Pancreas (tissue), 10 donors: ENCODE measurements around the gene ANXA1. TPM values are rescaled to one million over a fixed set of nuclear protein-coding genes. Genes with fewer than 3 reads are reported as not detected.
A peak's percentile ranks its signal among the peaks of the same experiment; 100 is the strongest.

Source experiments
- ATAC-seq, 4 donors: fragments of 200-7000 bp; cut with Tn5 transposase; one replicate each; pipeline versions ENCODE4 v1.8.0 to v1.9.1; 2020; ENCODE audit warnings: mild to moderate bottlenecking in 4 of 4, moderate library complexity in 4 of 4
- DNase-seq, 6 donors: peaks; one replicate each; pipeline ENCODE4 v3.0.0-alpha.2; 2020
- FAIRE-seq: peaks from 2 replicates; lab custom pipeline; 2012; peaks lifted over from hg19 to GRCh38; lab: Jason Lieb, UNC
- H3K27ac ChIP-seq, 4 donors: fragments of 200-600 bp; sonication (generic); 1 replicate in 3 of 4; 2 replicates in 1 of 4; pipeline versions ENCODE4 v1.5.0 to v1.8.0; 2020
- H3K27me3 ChIP-seq, 4 donors: fragments of 200-600 bp; one replicate each; pipeline ENCODE4 v1.8.0; 2021
- H3K36me3 ChIP-seq, 3 donors: fragments of 200-600 bp; sonication (generic) in 1 of 3; one replicate each; pipeline versions ENCODE4 v1.5.0 to v1.8.0; 2020 to 2021
- H3K4me1 ChIP-seq, 3 donors: fragments of 200-600 bp; one replicate each; pipeline ENCODE4 v1.8.0; 2021
- H3K4me3 ChIP-seq, 4 donors: fragments of 200-600 bp; sonication (generic) in 2 of 4; one replicate each; pipeline versions ENCODE4 v1.5.0 to v1.8.0; 2020 to 2021
- H3K9me3 ChIP-seq, 4 donors: fragments of 200-600 bp; one replicate each; pipeline ENCODE4 v1.8.0; 2021
- WGBS, 2 donors: extraction: QIAGEN DNeasy Blood & Tissue Kit; methylation state at CpG; one replicate each; pipeline ENCODE4 v1.1.7; 2013; 5-methylcytosine and 5-hydroxymethylcytosine counted together
- intact Hi-C, 3 donors: fragments of 100-400 bp; cut with DNase I; formaldehyde crosslinking; loops; one replicate each; pipeline versions ENCODE4 v1.11.1 to v1.14.2; 2022
- polyA plus RNA-seq, 2 donors: library from polyadenylated mRNA; stranded (reverse); fragments of 200-250 nt; gene quantifications; one replicate each; pipeline ENCODE4 v1.2.3, GENCODE V29; 2013
- total RNA-seq, 6 donors: library from RNA; stranded (reverse); fragmentation: NEBNext Ultra II Directional in 4 of 6; extraction: Animal tissue kit (Norgen Biotek cat#: 25700) in 4 of 6; gene quantifications; one replicate each; pipeline versions ENCODE4 v1.2.1 to v1.2.4, GENCODE V29; 2021 to 2023
- TF ChIP-seq, protein P1 (sequence below), 4 donors: fragments of 200-600 bp; sonication (generic) in 3 of 4; IDR thresholded peaks; one replicate each; pipeline versions ENCODE4 v1.5.0 to v1.8.0; 2021; ENCODE audit warnings: antibody characterized with exemption in 4 of 4
- donor health status: healthy with polysubstance abuse.
- donor health status: DM: no; HTN: no; CAD: no; lungs with moderate emphysema.
- donor health status: DM: no; HTN: no; CAD: no.
- donor health status: control.
- donor health status: control.
- donor health status: Bipolar disorder and iron deficiency.
- donor health status: DM: yes; HTN: yes; CAD: no.
- donor health status: DM: no; HTN: no; CAD: no.
- donor health status: DM: no; HTN: no; CAD: no.
- donor health status: DM: yes; HTN: yes; CAD: no.

Gene ANXA1
- total and polyA plus RNA-seq, 8 donors = 4.6 to 36.6 (median 27.6) TPM

- H3K27ac ChIP-seq = no peak overlapping the region
Measured at GRCh38 chr9:73155377-73155776, 3.7 kb downstream of the ANXA1 start.

DNA sequence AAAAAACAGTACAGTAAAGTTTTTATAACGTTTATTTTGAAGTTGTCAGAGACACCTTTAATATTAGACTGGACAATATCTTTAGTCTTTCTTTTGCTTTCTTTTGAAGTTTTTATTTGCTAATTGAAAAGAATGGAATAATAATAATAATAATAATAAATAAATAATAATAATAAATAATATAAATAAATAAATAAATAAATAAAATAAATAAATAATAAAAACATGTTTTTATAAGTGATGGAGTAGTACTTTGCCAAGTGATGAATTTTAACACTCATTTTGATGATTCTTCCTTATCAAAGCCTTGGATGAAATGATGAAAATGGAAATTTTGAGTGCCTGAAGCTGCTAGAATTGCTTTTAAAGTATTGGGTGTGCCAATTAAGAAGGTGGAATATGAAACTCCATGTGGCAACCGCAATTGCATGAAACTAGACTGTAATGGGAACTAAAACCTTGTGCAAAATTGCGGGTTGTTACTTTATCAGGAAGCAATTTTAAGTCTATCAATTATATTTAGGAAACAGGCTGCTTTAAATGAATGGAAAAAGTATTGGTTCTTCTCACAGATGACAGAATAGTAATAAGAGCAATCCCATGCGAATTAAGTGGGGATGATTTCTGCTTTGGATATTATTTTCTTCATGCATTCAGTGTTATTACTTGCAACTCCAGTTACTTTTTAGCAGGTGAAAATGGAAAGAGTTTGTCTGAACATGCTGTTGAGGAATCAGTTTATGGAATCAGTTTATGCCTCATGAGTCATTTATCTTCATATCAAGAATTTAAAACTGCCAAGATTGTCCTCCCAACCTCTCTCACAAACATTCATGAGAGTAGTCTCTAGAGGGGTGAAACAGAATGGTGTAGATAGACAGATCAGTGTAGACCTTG is 4.6 kb downstream of the ANXA1 start:
- FAIRE-seq (peak; percentile 81), ATAC-seq (no peak), DNase-seq (no peak)
- TF ChIP-seq, protein P1, sequence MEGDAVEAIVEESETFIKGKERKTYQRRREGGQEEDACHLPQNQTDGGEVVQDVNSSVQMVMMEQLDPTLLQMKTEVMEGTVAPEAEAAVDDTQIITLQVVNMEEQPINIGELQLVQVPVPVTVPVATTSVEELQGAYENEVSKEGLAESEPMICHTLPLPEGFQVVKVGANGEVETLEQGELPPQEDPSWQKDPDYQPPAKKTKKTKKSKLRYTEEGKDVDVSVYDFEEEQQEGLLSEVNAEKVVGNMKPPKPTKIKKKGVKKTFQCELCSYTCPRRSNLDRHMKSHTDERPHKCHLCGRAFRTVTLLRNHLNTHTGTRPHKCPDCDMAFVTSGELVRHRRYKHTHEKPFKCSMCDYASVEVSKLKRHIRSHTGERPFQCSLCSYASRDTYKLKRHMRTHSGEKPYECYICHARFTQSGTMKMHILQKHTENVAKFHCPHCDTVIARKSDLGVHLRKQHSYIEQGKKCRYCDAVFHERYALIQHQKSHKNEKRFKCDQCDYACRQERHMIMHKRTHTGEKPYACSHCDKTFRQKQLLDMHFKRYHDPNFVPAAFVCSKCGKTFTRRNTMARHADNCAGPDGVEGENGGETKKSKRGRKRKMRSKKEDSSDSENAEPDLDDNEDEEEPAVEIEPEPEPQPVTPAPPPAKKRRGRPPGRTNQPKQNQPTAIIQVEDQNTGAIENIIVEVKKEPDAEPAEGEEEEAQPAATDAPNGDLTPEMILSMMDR (IDR thresholded peaks at IDR 0.05) = no peak
- Histone ChIP-seq H3K9me3 (no peaks in the 10 kb centered on the region), H3K27ac (no peak overlapping the region), H3K4me3 (no peak overlapping the region), H3K36me3 (no peaks in the 10 kb centered on the region), H3K27me3 (no peaks in the 10 kb centered on the region), H3K4me1 (no peaks in the 10 kb centered on the region)
- intact Hi-C loops = no loop called here
- 70 to 84% methylated on average over 4 of the region's 4 CpGs for WGBS, 2 donors

More at GRCh38 chr9:73155377-73155776, 3.7 kb downstream of the ANXA1 start:
- Histone ChIP-seq H3K9me3 (no peaks in the 10 kb centered on the region), H3K27me3 (no peaks in the 10 kb centered on the region), H3K4me3 (no peak overlapping the region), H3K36me3 (no peaks in the 10 kb centered on the region), H3K4me1 (no peaks in the 10 kb centered on the region)
- FAIRE-seq (no peak), ATAC-seq (no peak), DNase-seq (no peak)
- 50 to 54% methylated on average over 3 of the region's 3 CpGs for WGBS, 2 donors
- intact Hi-C loops = no loop called here
- TF ChIP-seq, protein P1 (IDR thresholded peaks at IDR 0.05) = no peak

- no peak for FAIRE-seq
- no peak for ATAC-seq
- Histone ChIP-seq H3K4me3 (no peak overlapping the region), H3K4me1 (no peaks in the 10 kb centered on the region), H3K27me3 (no peaks in the 10 kb centered on the region), H3K36me3 (no peaks in the 10 kb centered on the region), H3K9me3 (no peaks in the 10 kb centered on the region), H3K27ac (no peak overlapping the region)
- TF ChIP-seq, protein P1 (IDR thresholded peaks at IDR 0.05) = no peak
- DNase-seq = no peak
- intact Hi-C loops = no loop called here
Measured at GRCh38 chr9:73156865-73157187, 5.2 kb downstream of the ANXA1 start.

- no peaks in the 10 kb centered on the region for H3K36me3 ChIP-seq
- WGBS, 2 donors = 82 to 94% methylated on average over 2 of the region's 2 CpGs
- ATAC-seq (no peak), DNase-seq (no peak), FAIRE-seq (no peak)
- H3K27me3 ChIP-seq = no peaks in the 10 kb centered on the region
- intact Hi-C loops = no loop called here
- TF ChIP-seq, protein P1 (IDR thresholded peaks at IDR 0.05) = no peak
- H3K27ac ChIP-seq = no peak overlapping the region
- no peaks in the 10 kb centered on the region for H3K4me1 ChIP-seq
- H3K4me3 ChIP-seq = no peak overlapping the region
- H3K9me3 ChIP-seq = no peaks in the 10 kb centered on the region
Measured at GRCh38 chr9:73157811-73158210, 6.1 kb downstream of the ANXA1 start.

DNA sequence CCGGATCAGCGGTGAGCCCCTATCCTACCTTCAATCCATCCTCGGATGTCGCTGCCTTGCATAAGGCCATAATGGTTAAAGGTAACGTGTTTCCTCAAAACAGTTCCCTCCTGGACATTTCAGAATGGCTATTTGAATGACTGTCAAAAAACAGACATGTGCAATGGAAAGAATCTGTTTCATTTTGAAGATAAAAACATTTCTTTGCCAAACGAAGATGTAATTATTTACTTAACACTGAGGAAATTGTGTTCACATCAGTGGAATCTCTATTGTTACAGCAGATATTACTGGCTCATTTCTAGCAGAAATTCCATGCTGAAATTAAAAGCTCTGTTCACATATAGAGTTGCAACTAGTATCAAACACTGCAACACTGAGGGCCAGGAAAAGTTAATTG is 7.1 kb downstream of the ANXA1 start:
- FAIRE-seq = no peak
- no peak for DNase-seq
- H3K36me3 ChIP-seq = no peaks in the 10 kb centered on the region

More for the DNA sequence above, 7.1 kb downstream of the ANXA1 start:
- Histone ChIP-seq H3K27me3 (no peaks in the 10 kb centered on the region), H3K9me3 (no peaks in the 10 kb centered on the region), H3K27ac (no peak overlapping the region), H3K4me3 (no peak overlapping the region), H3K4me1 (no peaks in the 10 kb centered on the region)
- TF ChIP-seq, protein P1 (IDR thresholded peaks at IDR 0.05) = no peak
- ATAC-seq = no peak
- intact Hi-C loops = no loop called here
- 77 to 85% methylated on average over 6 of the region's 6 CpGs for WGBS, 2 donors
